ENCODE measurements around the gene ZBTB39. TPM values are rescaled to one million over a fixed set of nuclear protein-coding genes. Genes with fewer than 3 reads are reported as not detected.

Gene ZBTB39
- total RNA-seq, 1 donor from 2014 or later = 6.1 TPM

- no peak for DNase-seq (ENCODE audit: extremely low spot score in 2 of 2)
These were observed 43.5 kb upstream of the ZBTB39 start, which contains the start of gene MYO1A for GRCh38 chr12:57049890-57050289. MYO1A (minus strand) TSS chr12:57050129; CDS start chr12:57048323, 1,806 bp downstream.

GRCh38 chr12:57049119-57049446 lies 42.7 kb upstream of the ZBTB39 start:
- no peak for DNase-seq (ENCODE audit: extremely low spot score in 2 of 2)
- no peak for TF ChIP-seq POLR2AphosphoS5 (IDR thresholded peaks at IDR 0.05; ENCODE audit: insufficient read depth in 1 of 2, low read depth in 1 of 2)
- TF ChIP-seq POLR2A (IDR thresholded peaks at IDR 0.05) = no peak
- no peak for TF ChIP-seq CTCF (IDR thresholded peaks at IDR 0.05)
- no peaks in the 10 kb centered on the region for H3K27me3 ChIP-seq
- no peaks in the 10 kb centered on the region for H3K9me3 ChIP-seq
- no peak overlapping the region for H3K4me3 ChIP-seq
- intact Hi-C loops (cut with DNase I) = no loop called here
- H3K36me3 ChIP-seq = no peaks in the 10 kb centered on the region
- no peaks in the 10 kb centered on the region for H3K4me1 ChIP-seq
- H3K27ac ChIP-seq = no peak overlapping the region

More at GRCh38 chr12:57049890-57050289, 43.5 kb upstream of the ZBTB39 start, which contains the start of gene MYO1A:
- no peaks in the 10 kb centered on the region for H3K27me3 ChIP-seq
- no peak within 1 kb of the TSS for H3K4me3 ChIP-seq
- intact Hi-C loops (cut with DNase I) = no loop called here
- H3K36me3 ChIP-seq = no peaks in the 10 kb centered on the region
- H3K4me1 ChIP-seq = no peaks in the 10 kb centered on the region
- no peaks in the 10 kb centered on the region for H3K9me3 ChIP-seq
- TF ChIP-seq POLR2A (IDR thresholded peaks at IDR 0.05) (no peak), POLR2AphosphoS5 (IDR thresholded peaks at IDR 0.05; ENCODE audit: insufficient read depth in 1 of 2, low read depth in 1 of 2) (no peak), CTCF (IDR thresholded peaks at IDR 0.05) (no peak)
- H3K27ac ChIP-seq = no peak within 1 kb of the TSS

GRCh38 chr12:57048423-57049118 lies 42.2 kb upstream of the ZBTB39 start:
- Histone ChIP-seq H3K36me3 (no peaks in the 10 kb centered on the region), H3K27me3 (no peaks in the 10 kb centered on the region), H3K4me1 (no peaks in the 10 kb centered on the region), H3K4me3 (no peak overlapping the region), H3K9me3 (no peaks in the 10 kb centered on the region), H3K27ac (no peak overlapping the region)
- no peak for DNase-seq (ENCODE audit: extremely low spot score in 2 of 2)
- TF ChIP-seq POLR2A (IDR thresholded peaks at IDR 0.05) (no peak), CTCF (IDR thresholded peaks at IDR 0.05) (no peak), POLR2AphosphoS5 (IDR thresholded peaks at IDR 0.05; ENCODE audit: insufficient read depth in 1 of 2, low read depth in 1 of 2) (no peak)
- intact Hi-C loops (cut with DNase I) = no loop called here

- Histone ChIP-seq H3K4me3 (no peak overlapping the region), H3K27me3 (no peaks in the 10 kb centered on the region), H3K9me3 (no peaks in the 10 kb centered on the region), H3K27ac (no peak overlapping the region), H3K4me1 (no peaks in the 10 kb centered on the region), H3K36me3 (no peaks in the 10 kb centered on the region)
- TF ChIP-seq POLR2A (IDR thresholded peaks at IDR 0.05) (no peak), CTCF (IDR thresholded peaks at IDR 0.05) (no peak), POLR2AphosphoS5 (IDR thresholded peaks at IDR 0.05; ENCODE audit: insufficient read depth in 1 of 2, low read depth in 1 of 2) (no peak)
- no peak for DNase-seq (ENCODE audit: extremely low spot score in 2 of 2)
- intact Hi-C loops (cut with DNase I) = no loop called here
These were observed 41.6 kb upstream of the ZBTB39 start for GRCh38 chr12:57047981-57048380.
